ENCODE measurements around the gene SPDYE16. TPM values are rescaled to one million over a fixed set of nuclear protein-coding genes. Genes with fewer than 3 reads are reported as not detected.
"Not testable (repeated sequence)": the region's sequence is repeated elsewhere in the genome, so short reads cannot be mapped to it uniquely, and the experiment has no call there.

Gene SPDYE16, protein sequence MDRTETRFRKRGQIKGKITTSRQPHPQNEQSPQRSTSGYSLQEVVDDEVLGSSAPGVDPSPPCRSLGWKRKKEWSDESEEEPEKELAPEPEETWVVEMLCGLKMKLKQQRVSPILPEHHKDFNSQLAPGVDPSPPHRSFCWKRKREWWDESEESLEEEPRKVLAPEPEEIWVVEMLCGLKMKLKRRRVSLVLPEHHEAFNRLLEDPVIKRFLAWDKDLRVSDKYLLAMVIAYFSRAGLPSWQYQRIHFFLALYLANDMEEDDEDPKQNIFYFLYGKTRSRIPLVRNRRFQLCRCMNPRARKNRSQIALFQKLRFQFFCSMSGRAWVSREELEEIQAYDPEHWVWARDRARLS
- not detected for total RNA-seq

DNA sequence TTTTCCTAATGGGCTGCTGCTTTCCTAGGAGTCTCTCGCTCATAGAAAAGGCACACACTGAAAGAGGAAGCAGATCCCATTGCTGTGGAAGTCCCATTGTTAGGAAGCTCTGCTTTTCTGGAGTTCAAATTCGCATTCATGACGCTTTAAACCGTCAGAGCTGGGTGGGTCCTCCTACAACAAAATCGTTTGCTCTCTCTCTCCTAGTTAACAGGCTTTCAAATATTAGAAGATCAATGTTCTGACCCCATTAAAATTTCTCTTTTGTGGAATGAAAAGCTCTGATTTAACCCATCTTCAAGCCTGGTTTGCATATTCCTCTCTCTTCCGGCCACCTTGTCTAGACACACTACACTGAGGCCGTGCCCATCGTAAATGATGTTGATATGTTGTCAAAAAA is at the start of gene SPDYE16:
TSS of gene SPDYE16 (minus strand) at position 101 of the 400 bp plus-strand sequence. CDS start 1,838 bp downstream, outside the sequence.
- not testable (repeated sequence) for DNase-seq

GRCh38 chr7:76592694-76593093 is 49.6 kb upstream of the SPDYE16 start:
- not testable (repeated sequence) for DNase-seq

GRCh38 chr7:76591602-76592304 is 48.7 kb upstream of the SPDYE16 start:
- not testable (repeated sequence) for DNase-seq

DNA sequence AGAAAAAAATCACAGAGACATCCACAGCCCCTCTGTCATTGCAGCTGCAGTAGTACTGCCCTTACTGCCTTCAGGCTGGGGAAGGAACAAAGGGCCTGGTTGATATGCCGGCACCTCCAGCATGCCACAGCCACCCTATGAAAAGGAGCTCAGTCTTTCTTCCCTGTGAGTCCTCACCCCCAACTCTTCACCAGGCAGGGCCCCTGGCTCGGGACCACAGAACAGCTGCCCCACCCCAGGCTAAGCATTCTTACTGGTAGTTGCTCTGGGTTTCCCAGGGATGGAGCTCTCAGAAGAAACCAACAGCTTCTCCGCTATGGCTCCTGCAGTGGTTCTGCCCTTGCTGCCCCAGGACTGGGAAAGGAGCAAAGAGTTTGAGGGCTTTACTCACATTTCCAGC is 47.9 kb upstream of the SPDYE16 start:
- DNase-seq: not testable (repeated sequence)

GRCh38 chr7:76588586-76588985 is 45.5 kb upstream of the SPDYE16 start:
- DNase-seq: not testable (repeated sequence)

DNA sequence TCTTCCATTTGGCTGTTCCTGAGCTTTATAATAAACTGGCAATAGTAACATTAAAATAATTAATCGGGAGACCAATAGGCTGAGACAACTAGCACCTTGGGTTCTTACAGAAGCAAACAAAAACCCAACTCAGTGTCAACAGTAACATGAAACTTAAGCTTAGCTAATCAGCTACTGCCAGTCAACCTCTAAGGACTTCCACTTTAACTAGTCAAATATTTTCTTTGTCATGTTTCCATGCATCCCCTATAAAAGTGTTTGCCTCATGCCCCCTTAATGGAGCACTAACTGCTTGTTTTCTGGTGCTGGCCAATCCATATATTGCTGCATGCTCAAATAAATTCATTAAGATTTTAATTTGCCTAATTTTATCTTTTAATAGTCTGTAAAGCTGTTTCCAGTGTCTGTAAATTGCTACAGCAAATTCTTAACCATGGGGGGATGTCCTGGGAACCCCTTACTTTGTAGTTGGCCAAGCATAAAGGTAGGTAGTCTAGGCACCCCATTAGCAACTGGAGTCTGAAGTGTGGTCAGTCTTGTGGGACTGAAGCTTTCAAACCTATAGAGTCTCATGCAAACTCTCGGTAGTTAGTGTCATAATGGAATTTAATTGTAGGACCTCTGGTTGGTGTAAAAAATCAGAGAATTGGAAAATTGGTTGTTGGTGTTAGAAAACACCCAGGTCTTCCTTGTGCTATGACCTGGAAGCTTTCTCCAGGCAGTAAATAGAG is 43.7 kb upstream of the SPDYE16 start:
- not testable (repeated sequence) for DNase-seq

- not testable (repeated sequence) for DNase-seq
These were observed 40.7 kb upstream of the SPDYE16 start for GRCh38 chr7:76583636-76584281.

DNA sequence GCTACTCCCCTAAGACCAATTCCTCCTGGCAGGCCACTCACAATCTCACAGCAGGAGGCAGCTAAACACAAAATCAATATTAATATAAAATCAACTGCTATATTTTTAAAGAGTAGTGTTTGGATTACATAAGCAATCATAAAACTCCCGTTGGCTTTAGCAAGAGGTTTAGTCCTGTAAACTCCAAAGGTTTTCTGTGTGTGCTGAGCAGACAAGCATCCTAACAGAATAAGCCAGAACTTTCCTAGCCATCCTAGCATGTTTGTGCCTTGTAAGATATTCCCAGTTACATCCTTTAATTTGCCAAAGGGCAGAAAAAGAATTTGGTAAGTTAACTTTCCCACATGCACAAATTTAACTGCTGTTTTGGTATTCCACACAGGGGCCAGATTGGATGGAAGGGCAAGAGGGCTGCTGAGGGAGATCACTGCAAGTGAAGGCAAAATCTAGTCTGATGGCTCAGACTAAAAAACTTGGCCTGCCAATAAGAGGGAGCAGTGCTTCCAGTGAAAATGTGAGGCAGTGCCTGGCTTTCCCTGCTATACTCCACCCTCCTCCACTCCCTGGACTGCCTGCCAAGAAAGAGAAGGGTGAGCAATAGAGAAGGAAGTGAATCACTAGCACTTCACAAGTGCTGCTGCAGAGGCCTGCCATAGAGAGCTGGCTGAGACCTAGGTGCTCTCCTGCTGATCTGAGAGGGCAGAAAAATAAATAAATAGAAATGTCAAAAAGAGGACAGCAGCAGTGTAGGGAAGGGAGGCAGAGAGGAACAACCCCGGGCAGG is 39.9 kb upstream of the SPDYE16 start:
- not testable (repeated sequence) for DNase-seq

- not testable (repeated sequence) for DNase-seq
These were observed 33.0 kb upstream of the SPDYE16 start for GRCh38 chr7:76575919-76576655.

GRCh38 chr7:76575431-76575830 is 32.3 kb upstream of the SPDYE16 start:
- DNase-seq: not testable (repeated sequence)

- DNase-seq: not testable (repeated sequence)
These were observed 29.2 kb upstream of the SPDYE16 start for GRCh38 chr7:76572296-76572695.

DNA sequence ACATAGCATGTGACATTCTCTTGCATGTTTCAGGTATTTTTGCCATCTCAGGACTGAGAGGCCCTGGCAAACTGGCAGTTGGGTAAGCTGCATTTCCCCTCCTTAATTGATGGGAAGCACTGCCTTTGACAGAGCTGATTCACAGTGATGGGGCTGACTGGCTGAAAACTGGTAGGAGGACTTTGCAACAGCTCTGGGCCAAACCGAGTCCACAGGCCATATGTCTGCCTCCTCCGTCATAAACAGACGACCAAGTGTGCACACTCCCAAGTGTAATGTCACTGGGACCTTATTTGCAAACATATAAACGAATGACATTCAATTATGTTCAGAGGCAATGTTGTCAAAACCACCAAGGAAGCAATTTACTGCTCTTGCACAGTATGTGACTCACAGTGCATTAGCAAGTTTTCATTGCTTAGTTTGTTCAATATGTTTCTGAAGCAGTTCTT is 27.3 kb upstream of the SPDYE16 start:
- not testable (repeated sequence) for DNase-seq

DNA sequence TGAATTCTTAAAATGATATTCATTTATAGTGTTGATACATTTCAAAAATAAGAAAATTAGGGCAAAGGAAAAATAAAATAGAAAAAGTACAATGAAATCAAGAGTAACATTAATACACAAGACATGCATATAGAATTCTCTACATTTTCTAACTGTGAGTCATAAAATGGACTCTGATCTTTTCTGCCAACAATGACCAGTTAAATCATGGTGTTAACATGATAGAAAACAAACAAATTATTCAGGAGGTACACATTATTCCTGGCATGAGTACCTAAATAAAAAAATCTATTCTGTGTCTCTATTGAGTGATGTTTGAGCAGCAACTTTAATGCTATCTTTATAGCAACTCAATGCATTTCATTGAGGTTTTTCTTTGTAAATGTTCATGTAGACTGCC is 25.6 kb upstream of the SPDYE16 start:
- DNase-seq: not testable (repeated sequence)

DNA sequence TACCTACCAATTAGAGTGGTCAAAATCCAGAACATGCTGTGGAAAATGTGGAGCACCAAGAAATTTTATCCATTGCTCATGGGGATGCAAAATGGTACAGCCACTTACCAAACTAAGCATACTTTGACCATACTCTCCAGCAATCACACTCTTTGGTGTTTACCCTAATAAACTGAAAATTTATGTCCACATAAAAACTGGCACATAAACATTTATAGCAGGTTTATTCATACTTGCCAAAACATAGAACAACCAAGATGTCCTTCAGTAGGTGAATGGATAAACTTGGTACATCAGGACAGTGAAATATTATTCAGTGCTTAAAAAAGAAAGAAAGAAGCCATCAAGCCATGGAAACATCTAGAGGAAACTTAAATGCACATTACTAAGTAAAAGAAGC is 24.7 kb upstream of the SPDYE16 start:
- DNase-seq: not testable (repeated sequence)

DNA sequence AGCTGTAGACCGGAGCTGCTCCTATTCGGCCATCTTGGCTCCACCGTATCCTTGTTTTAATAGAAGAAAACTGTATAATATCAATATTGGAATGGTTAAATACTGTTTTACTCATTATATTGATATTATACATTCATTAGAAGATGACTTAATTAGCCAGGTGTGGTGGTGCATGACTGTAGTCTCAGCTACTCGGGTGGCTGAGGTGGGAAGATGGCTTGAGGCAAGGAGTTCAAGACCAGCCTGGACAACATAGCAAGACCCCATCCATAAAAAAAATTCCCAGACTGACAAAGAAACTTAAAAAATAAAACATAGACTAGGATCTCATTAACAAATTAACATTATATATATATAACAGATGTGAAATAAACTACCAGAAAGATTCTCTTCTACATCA is 24.2 kb upstream of the SPDYE16 start:
- not testable (repeated sequence) for DNase-seq

DNA sequence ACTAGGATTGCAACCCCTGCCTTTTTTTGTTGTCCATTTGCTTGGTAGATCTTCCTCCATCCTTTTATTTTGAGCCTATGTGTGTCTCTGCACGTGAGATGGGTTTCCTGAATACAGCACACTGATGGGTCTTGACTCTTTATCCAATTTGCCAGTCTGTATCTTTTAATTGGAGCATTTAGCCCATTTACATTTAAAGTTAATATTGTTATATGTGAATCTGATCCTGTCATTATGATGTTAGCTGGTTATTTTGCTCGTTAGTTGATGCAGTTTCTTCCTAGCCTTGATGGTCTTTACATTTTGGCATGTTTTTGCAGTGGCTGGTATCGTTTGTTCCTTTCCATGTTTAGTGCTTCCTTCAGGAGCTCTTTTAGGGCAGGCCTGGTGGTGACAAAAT is 21.9 kb upstream of the SPDYE16 start:
- not testable (repeated sequence) for DNase-seq

DNA sequence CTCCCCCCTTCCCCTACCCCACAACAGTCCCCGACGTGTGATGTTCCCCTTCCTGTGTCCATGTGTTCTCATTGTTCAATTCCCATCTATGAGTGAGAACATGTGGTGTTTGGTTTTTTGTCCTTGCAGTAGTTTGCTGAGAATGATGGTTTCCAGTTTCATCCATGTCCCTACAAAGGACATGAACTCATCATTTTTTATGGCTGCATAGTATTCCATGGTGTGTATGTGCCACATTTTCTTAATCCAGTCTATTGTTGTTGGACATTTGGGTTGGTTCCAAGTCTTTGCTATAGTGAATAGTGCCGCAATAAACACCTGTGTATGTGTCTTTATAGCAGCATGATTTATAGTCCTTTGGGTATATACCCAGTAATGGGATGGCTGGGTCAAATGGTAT is 18.2 kb upstream of the SPDYE16 start:
- not testable (repeated sequence) for DNase-seq

GRCh38 chr7:76560157-76560556 is 17.1 kb upstream of the SPDYE16 start:
- not testable (repeated sequence) for DNase-seq

GRCh38 chr7:76559685-76560084 is 16.6 kb upstream of the SPDYE16 start:
- DNase-seq: not testable (repeated sequence)

DNA sequence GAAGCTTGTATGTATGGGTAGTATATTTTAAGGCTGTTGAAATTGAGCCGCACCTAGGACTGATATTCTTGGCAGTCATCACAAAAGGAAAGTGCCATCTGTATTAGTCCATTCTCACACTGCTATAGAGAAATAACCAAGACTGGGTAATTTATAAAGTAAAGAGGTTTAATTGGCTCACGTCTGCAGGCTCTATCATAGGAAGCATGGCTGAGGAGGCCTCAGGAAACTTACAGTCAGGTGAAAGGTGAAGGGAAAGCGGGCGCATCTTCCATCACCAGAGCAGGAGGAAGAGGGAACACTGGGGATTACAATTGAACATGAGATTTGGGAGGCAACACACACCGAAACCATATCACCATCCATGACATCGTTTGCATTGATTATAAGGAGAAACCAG is 8.9 kb upstream of the SPDYE16 start:
- not testable (repeated sequence) for DNase-seq

GRCh38 chr7:76549855-76550248 is 6.8 kb upstream of the SPDYE16 start:
- DNase-seq: not testable (repeated sequence)
